HG02943 (cell line): ENCODE results near the gene ERI2.

Experiments used
- ATAC-seq: cut with Tn5 transposase; IDR thresholded peaks from one replicate; pipeline ENCODE4 v1.9.1; 2021; ENCODE audit warnings: mild to moderate bottlenecking, low read depth, moderate library complexity; ENCODE audit not compliant: unreplicated experiment

The ERI2 gene

GRCh38 chr16:20818929-20819585 lies 12.8 kb upstream of the ERI2 start:
- no peak for ATAC-seq

DNA sequence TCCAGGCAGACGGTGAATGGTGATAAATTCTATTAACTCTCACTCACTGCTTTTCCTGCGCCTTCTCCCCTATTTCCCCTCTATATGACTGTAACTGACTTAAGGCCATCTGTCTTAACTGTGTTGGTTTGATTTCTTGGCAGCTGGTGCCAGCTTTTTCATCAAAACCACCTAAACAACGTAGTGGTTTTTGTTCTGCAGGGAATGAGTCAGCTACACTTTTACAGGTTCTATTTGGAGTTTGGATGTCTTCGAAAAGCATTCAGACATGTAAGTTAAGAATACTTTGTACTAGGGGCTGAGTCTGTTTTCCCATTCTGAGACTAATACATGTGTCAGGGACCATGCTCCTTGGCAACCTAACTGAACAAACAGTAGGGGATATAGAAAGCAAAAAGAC lies 8.5 kb upstream of the ERI2 start:
- no peak for ATAC-seq

GRCh38 chr16:20812510-20812909 lies 6.2 kb upstream of the ERI2 start:
- ATAC-seq = no peak

- no peak for ATAC-seq
Measured at GRCh38 chr16:20811889-20812439, 5.7 kb upstream of the ERI2 start.

DNA sequence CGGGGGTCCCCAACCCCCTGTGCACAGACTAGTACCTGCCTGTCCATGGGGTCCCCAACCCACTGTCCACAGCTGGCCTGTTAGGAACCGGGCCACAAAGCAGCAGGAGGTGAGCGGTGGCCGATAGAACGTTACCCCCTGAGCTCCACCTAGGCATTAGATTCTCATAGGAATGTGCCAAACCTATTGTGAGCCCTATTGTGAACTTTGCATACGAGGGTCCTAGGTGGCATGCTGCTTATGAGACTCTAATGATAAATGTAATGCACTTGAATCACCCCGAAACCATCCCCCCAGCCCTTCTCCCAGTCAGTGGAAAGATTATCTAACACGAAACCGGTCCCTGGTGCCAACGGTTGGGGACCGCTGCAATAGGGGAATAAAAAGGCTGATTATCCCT lies 1.6 kb upstream of the ERI2 start:
- ATAC-seq = no peak

DNA sequence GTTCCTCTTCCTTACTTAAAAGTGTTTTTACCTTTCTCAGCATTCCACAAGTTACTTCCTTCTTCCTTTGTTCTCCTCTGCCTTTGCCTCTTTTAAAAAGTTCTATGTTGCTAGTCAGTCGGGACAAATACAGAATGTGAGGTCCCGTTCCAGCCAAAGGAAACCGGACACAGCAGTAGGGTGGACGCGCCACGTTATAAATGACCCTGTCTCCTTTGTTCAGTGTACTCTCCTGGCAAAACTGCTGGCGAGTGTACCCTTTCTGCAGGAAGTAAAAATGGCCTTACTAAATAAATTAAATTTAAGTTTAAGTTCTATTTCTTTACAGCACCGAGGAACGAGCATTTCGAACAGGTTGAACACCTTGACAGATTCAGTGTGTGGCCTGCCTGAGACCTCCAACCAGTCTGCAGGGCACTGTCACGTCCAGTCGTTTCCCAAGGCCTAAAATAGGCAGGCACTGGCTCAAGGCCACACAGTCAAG lies 546 bp downstream of the ERI2 start:
- peak; percentile 17 for ATAC-seq

DNA sequence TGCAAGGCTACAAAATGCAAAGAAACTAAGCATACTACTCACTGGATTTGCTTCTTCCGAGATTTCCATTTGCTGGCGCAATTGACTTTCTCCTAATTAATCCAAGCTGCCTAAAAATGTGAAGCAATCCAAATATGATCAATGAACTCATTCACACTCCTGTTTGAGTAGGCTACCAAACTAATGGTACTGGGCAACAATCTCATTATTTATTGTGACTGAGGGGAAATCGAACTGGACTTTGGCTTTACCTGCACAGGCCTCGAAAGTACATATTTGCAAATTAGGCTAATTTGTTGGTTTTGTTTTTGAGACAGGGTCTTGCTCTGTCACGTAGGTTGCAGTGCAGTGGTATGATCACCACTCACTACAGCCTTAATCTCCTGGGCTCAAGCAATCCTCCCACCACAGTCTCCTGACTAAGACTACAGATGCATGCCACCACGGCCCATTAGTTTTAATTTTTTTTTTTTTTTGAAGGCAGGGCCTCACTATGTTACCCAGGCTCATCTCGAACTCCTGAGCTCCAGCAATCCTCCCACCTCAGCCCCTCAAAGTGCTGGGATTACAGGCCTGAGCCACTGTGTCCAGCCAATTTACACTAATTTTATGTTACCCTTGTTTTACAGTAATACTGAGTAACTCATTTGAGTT lies 2.6 kb downstream of the ERI2 start:
- no peak for ATAC-seq

DNA sequence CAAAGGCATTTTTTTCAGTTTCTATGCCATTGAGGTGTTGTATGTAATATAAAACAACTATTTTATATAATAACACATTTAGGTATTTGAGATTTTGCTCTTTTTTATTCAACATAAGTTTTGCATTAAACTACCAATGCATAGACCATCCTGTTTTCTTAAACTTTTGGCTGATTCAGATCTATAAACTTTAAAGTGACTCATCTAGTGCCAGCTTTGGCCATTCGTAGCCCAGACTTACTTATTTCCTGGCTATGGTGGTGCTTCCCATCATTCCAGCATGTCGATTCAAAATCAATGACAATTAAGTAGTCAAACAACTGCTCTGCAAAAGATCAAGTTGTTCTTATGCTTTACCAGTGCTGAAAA lies 3.1 kb downstream of the ERI2 start:
- no peak for ATAC-seq

GRCh38 chr16:20801278-20801677 lies 5.0 kb downstream of the ERI2 start:
- no peak for ATAC-seq

GRCh38 chr16:20799599-20799998 lies 6.7 kb downstream of the ERI2 start:
- ATAC-seq = no peak

DNA sequence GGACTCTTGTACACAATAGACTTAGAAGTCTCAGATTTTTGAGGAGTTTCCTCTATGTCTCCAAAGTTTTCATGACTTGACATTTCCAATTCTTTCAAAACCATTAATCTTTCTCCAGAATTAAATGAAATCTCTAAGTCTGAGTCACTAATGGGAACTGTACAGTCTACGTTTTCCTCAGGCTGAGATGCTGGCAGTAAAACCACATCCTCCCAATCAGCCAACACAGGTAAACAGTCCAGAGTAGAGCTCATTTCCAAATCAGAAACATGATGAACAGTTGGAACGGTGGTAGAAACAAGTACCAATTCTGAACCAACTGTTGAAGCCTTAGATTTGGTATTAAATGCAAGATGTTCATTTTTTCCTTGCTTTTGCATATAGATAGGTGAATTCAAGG lies 7.9 kb downstream of the ERI2 start:
- ATAC-seq = no peak

GRCh38 chr16:20791923-20792612 lies 14.2 kb downstream of the ERI2 start:
- no peak for ATAC-seq

GRCh38 chr16:20789130-20789529 lies 17.1 kb downstream of the ERI2 start:
- no peak for ATAC-seq

GRCh38 chr16:20784204-20784603 lies 22.1 kb downstream of the ERI2 start:
- ATAC-seq = no peak

GRCh38 chr16:20782470-20782869 lies 23.8 kb downstream of the ERI2 start:
- no peak for ATAC-seq

DNA sequence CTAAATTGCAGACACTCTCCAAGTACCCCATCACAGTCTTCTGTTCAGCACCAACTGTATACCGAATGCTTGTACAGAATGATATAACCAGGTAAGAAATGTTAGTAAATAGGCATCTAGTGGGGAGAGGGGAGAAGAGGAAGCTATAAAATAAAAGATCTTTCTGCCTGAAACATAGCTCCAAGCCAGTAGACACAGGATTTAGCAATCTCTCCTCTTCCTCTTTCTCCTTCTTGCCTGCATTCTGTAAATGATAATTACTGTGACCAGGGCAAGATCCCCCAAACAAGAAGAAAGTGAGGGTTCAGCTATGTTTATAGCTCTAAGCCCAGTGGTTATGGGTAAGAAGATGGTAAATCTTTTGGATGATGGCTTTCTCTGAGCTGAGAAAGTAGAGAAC lies 24.6 kb downstream of the ERI2 start:
- no peak for ATAC-seq

DNA sequence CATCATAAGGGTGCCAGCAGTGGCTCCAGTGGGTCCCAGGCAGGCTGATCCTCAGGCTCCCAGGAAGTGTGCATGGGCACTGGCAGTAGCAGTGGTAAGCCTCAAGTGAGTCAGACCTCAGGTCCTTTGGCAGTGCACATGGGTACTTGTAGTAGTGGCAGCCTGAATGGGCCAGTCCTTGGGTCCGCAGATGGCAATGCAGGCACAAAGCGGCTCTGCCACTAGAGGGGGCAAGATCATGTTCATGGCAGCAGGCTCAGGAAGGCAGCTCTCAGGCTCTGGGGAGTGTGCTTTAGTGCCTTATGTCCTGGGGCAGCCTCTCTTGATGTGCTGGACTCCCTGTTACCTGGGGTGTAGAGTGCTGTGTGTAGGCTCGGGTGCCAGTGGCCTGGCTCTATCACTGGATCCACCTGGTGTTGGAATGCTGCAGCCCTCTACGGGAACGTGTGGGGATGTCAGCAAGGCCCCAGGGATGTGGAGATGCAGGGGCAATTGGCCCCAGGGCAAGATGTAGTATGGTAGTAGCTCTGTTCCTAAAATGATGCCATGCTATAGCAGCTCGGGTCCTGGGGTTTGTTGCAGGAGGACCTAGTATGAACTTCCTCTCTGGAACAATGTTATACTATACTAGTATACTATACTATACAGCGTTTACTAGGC lies 31.4 kb downstream of the ERI2 start:
- ATAC-seq = no peak

- no peak for ATAC-seq
Measured at GRCh38 chr16:20773679-20774078, 32.6 kb downstream of the ERI2 start.

- no peak for ATAC-seq
Measured at GRCh38 chr16:20768818-20769217, 37.5 kb downstream of the ERI2 start.

GRCh38 chr16:20768121-20768520 lies 38.2 kb downstream of the ERI2 start:
- ATAC-seq = no peak

GRCh38 chr16:20767577-20767976 lies 38.7 kb downstream of the ERI2 start:
- no peak for ATAC-seq
